HG02763 (cell line): Measurements from ENCODE around the gene LDLRAD1.
"Not testable (repeated sequence)": the region's sequence is repeated elsewhere in the genome, so short reads cannot be mapped to it uniquely, and the experiment has no call there.

Experiments
- ATAC-seq: cut with Tn5 transposase; IDR thresholded peaks from one replicate; pipeline ENCODE4 v1.9.1; 2021; ENCODE audit warnings: mild to moderate bottlenecking, moderate library complexity; ENCODE audit not compliant: unreplicated experiment

Gene LDLRAD1

GRCh38 chr1:53995683-53996082 is 22.3 kb downstream of the LDLRAD1 start:
- ATAC-seq, result no peak

GRCh38 chr1:53994516-53994915 is 23.5 kb downstream of the LDLRAD1 start:
- not testable (repeated sequence) for ATAC-seq

GRCh38 chr1:53992085-53992874 is 25.7 kb downstream of the LDLRAD1 start:
- ATAC-seq, result no peak

GRCh38 chr1:53987880-53988279 is 30.1 kb downstream of the LDLRAD1 start:
- no peak for ATAC-seq

- ATAC-seq, result no peak
Observed at GRCh38 chr1:53986458-53986857, 31.5 kb downstream of the LDLRAD1 start.

GRCh38 chr1:53984726-53985125 is 33.3 kb downstream of the LDLRAD1 start:
- ATAC-seq, result no peak

- ATAC-seq, result no peak
Observed at GRCh38 chr1:53982763-53983104, 35.3 kb downstream of the LDLRAD1 start.

- no peak for ATAC-seq
Observed at GRCh38 chr1:53982034-53982762, 35.8 kb downstream of the LDLRAD1 start.

- ATAC-seq, result no peak
Observed at GRCh38 chr1:53981220-53981619, 36.8 kb downstream of the LDLRAD1 start.

GRCh38 chr1:53979712-53980450 is 38.1 kb downstream of the LDLRAD1 start:
- no peak for ATAC-seq

GRCh38 chr1:53975861-53976260 is 42.1 kb downstream of the LDLRAD1 start:
- ATAC-seq, result no peak

GRCh38 chr1:53971718-53972117 is 46.3 kb downstream of the LDLRAD1 start:
- no peak for ATAC-seq

- ATAC-seq, result not testable (repeated sequence)
Observed at GRCh38 chr1:53969323-53969722, 48.7 kb downstream of the LDLRAD1 start.

GRCh38 chr1:53968125-53968513 is 49.9 kb downstream of the LDLRAD1 start:
- ATAC-seq, result no peak

- ATAC-seq, result no peak
Observed at GRCh38 chr1:53967409-53968124, 50.4 kb downstream of the LDLRAD1 start.

- no peak for ATAC-seq
Observed at GRCh38 chr1:53966794-53967193, 51.2 kb downstream of the LDLRAD1 start.

GRCh38 chr1:53964109-53964508 is 53.9 kb downstream of the LDLRAD1 start:
- ATAC-seq, result no peak

GRCh38 chr1:53963460-53963859 is 54.5 kb downstream of the LDLRAD1 start:
- no peak for ATAC-seq

GRCh38 chr1:53962395-53962794 is 55.6 kb downstream of the LDLRAD1 start:
- no peak for ATAC-seq

- ATAC-seq, result no peak
Observed at GRCh38 chr1:53959664-53960250, 58.2 kb downstream of the LDLRAD1 start.
